K562 treated with DMSO at 1 percent for 12 hours (cell line): ENCODE data around the gene CPSF4L. TPM values are rescaled to one million over a fixed set of nuclear protein-coding genes. Genes with fewer than 3 reads are reported as not detected.

ENCODE experiments used
- total RNA-seq: library from RNA; unstranded; fragments of 300-600 nt; gene quantifications from 2 replicates; pipeline ENCODE4 v1.2.3, GENCODE V29; 2022; ENCODE audit not compliant: insufficient read depth

CPSF4L gene, protein sequence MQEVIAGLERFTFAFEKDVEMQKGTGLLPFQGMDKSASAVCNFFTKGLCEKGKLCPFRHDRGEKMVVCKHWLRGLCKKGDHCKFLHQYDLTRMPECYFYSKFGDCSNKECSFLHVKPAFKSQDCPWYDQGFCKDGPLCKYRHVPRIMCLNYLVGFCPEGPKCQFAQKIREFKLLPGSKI
- total RNA-seq: not detected in 2 replicates

GRCh38 chr17:73261617-73261951 lies at the start of gene CPSF4L:
CPSF4L (minus strand) TSS chr17:73261880; CDS start chr17:73261818, 62 bp downstream.

Other genes starting within 250 kb of the CPSF4L start
- 5.7 and 10.5 TPM in 2 replicates for gene SLC39A11, start 169.2 kb downstream of the CPSF4L start, total RNA-seq
- gene SSTR2, start 96.9 kb downstream of the CPSF4L start, total RNA-seq: not detected in 2 replicates
- 9.4 and 31.1 TPM in 2 replicates for gene COG1, start 68.8 kb downstream of the CPSF4L start, total RNA-seq
- gene CDC42EP4, start 50.1 kb upstream of the CPSF4L start, total RNA-seq: 22.6 and 36.7 TPM in 2 replicates